Stimulated activated CD8-positive, alpha-beta memory T cell treated with anti-CD3 and anti-CD28 coated beads, Interleukin-4, amount 100 ng/mL, for 1 hour (primary cell): ENCODE results near the gene DNAH1.

Experiments
- DNase-seq, 2 donors: peaks; one replicate each; pipeline ENCODE4 v3.0.0-alpha.2; 2020; ENCODE audit warnings: low read depth in 2 of 2, low spot score in 1 of 2

The DNAH1 gene

GRCh38 chr3:52356126-52356525 is 40.0 kb downstream of the DNAH1 start:
- DNase-seq, result no peak

- no peak for DNase-seq
Observed at GRCh38 chr3:52357151-52358080, 41.3 kb downstream of the DNAH1 start.

- DNase-seq, result no peak
Observed at GRCh38 chr3:52358362-52358940, 42.3 kb downstream of the DNAH1 start.

- no peak for DNase-seq
Observed at GRCh38 chr3:52359116-52359855, 43.2 kb downstream of the DNAH1 start.

- DNase-seq, result no peak
Observed at GRCh38 chr3:52361011-52361410, 44.9 kb downstream of the DNAH1 start.

- no peak for DNase-seq
Observed at GRCh38 chr3:52361454-52361853, 45.3 kb downstream of the DNAH1 start.

- DNase-seq, result no peak
Observed at GRCh38 chr3:52361898-52362297, 45.8 kb downstream of the DNAH1 start.

- no peak for DNase-seq
Observed at GRCh38 chr3:52364322-52365035, 48.4 kb downstream of the DNAH1 start.

- no peak for DNase-seq
Observed at GRCh38 chr3:52366527-52366926, 50.4 kb downstream of the DNAH1 start.

- no peak for DNase-seq
Observed at GRCh38 chr3:52367891-52368880, 52.1 kb downstream of the DNAH1 start.

- DNase-seq, result no peak
Observed at GRCh38 chr3:52370531-52370930, 54.4 kb downstream of the DNAH1 start.

GRCh38 chr3:52372822-52373504 is 56.8 kb downstream of the DNAH1 start:
- no peak for DNase-seq

- DNase-seq, result no peak
Observed at GRCh38 chr3:52373676-52374075, 57.6 kb downstream of the DNAH1 start.

GRCh38 chr3:52374173-52374572 is 58.1 kb downstream of the DNAH1 start:
- DNase-seq, result no peak

- no peak for DNase-seq
Observed at GRCh38 chr3:52379610-52380009, 63.5 kb downstream of the DNAH1 start.

GRCh38 chr3:52380023-52380422 is 63.9 kb downstream of the DNAH1 start:
- DNase-seq, result no peak

GRCh38 chr3:52381623-52382022 is 65.5 kb downstream of the DNAH1 start:
- no peak for DNase-seq

- no peak for DNase-seq
Observed at GRCh38 chr3:52383446-52383845, 67.3 kb downstream of the DNAH1 start.

- DNase-seq, result no peak
Observed at GRCh38 chr3:52384019-52384761, 68.1 kb downstream of the DNAH1 start.
